GM12801 (cell line): ENCODE measurements around the gene TRMT5.

Experiments used
- TF ChIP-seq, protein P1 (sequence below): IDR thresholded peaks from one replicate; pipeline ENCODE4 v1.5.1; 2011; ENCODE audit warnings: control low read depth; ENCODE audit not compliant: insufficient read length; ENCODE audit errors: extremely low read depth

Gene TRMT5

DNA sequence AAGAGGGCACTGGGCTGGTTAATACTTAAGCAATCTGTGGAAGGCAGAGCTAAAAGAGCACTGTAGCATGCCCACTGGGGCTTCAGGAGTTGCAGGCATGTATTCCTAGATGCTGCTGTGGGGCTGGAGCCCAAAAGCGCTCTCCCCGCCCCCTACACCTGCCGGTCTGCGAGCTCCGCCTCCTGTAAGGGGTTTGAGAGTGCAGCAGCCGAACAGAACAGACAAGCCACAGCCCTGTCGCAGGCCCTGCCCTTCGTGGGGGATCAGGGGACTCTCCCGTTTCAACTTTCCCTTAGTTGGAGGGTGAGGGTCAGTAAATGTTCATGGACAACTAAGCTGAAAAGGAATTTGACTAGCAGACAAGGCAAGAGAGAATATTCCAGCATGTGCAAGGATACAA is 17.7 kb upstream of the TRMT5 start:
- TF ChIP-seq, protein P1, sequence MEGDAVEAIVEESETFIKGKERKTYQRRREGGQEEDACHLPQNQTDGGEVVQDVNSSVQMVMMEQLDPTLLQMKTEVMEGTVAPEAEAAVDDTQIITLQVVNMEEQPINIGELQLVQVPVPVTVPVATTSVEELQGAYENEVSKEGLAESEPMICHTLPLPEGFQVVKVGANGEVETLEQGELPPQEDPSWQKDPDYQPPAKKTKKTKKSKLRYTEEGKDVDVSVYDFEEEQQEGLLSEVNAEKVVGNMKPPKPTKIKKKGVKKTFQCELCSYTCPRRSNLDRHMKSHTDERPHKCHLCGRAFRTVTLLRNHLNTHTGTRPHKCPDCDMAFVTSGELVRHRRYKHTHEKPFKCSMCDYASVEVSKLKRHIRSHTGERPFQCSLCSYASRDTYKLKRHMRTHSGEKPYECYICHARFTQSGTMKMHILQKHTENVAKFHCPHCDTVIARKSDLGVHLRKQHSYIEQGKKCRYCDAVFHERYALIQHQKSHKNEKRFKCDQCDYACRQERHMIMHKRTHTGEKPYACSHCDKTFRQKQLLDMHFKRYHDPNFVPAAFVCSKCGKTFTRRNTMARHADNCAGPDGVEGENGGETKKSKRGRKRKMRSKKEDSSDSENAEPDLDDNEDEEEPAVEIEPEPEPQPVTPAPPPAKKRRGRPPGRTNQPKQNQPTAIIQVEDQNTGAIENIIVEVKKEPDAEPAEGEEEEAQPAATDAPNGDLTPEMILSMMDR: no peak

DNA sequence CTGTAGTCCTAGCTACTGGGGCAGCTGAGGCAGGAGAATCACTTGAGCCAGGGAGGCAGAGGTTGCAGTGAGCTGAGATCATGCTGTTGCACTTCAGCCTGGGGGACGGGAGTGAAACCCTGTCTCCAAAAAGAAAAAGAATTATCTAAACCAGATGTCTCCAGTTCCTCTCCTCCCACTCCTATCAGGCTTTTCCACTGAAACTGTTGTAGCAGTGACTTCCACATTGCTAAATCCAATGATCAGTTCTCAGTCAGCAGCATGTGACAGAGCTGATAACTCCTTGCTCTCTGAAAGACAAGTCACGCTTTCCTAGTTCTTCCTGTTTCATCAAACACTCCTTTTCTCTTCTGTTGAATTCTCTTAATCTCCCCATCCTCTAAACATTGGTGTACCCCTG is 8.7 kb upstream of the TRMT5 start:
- TF ChIP-seq, protein P1: no peak

DNA sequence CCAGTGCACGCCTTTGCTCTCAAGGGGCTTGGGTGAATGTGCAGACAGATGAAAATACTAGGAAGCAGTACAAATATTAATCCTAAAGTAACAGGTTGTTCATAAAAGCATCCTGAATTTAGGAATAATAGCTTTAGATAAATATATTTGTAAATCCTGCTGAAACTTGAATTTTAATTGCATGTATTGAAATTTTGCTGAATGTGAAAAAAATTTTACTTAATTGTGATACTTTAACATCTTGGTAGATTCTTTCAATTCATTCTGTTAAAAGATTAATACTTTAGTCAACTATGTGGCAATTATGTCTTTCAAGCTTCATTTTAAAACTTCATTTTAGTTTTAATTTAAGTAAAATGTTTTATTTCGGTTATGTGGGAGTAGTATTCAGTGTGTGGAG is 5.6 kb upstream of the TRMT5 start:
- TF ChIP-seq, protein P1: no peak

DNA sequence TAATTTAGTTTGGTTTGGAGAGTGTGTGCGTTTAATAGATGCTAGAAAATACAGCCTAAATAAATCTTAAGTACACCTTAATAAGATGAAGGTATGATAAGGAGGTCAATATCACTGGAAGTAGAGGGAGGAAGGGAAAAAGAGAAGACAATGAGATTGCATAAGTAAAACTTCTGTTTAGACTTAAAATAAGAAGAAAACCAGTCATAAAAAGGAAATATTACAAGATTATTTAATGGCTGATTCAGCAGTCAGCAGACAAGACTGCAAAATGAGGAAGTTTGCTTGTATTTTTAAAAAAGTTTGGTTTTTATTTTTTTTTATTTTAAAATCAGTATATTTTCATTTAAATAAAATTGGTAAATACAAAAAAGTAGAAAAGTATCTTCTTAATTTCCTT is 3.3 kb upstream of the TRMT5 start:
- TF ChIP-seq, protein P1: no peak

DNA sequence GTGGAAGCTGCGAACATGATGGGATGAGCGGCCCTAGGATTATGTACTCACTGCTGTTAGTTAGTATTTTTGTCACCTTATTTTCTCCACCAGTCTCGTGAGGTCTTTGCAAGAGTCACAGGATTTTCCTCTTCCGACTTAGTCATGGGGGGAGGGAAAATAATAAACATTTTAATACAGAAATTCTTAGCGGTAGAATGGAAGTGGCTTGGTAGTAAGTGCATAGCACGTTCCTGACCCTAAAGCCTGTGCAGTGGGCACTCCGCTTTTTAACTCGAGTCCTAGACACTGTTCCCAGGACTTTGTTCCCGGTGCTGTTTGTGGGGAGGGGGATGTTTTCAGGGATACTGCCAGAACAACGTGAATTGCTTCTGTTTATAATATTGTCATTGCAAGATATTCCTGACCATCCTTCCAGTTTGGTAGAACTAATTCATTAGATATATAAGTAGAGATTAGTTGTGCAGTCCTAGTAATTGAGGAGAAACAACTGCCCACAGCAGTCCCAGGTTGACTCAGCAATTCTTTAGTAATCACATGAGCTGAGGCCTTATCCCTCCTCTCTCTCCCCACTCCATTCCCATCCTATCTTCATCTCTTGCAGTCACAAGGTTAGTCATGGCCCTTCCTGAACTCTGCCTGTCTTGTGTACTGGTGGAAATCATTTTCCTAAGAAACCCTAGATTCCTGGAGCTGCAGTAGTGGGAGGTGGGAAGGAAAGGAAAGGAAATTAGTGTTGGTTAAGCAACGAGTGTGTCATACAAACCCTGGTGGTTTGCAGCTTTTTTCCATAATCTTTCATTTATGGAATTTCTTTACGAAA is 965 bp upstream of the TRMT5 start:
- TF ChIP-seq, protein P1: no peak

DNA sequence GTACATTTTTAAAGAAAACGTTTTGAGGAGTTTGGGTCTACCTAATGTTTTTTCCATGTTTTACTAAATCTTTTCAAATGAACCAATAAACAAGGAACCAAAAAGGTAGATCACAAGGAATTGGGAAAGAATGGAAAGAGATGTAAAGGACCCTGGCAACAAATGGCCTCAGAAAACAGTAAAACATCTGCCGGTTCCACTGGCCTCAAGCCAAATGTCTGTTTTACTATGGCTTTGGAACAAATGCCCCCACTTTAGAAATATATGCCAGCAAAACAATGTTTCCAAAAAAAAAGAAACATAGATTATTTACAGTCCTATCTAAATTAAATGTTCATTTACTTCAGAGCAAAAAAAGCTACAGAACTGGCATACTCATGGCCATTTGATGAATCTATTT is 3.0 kb downstream of the TRMT5 start:
- TF ChIP-seq, protein P1: no peak

DNA sequence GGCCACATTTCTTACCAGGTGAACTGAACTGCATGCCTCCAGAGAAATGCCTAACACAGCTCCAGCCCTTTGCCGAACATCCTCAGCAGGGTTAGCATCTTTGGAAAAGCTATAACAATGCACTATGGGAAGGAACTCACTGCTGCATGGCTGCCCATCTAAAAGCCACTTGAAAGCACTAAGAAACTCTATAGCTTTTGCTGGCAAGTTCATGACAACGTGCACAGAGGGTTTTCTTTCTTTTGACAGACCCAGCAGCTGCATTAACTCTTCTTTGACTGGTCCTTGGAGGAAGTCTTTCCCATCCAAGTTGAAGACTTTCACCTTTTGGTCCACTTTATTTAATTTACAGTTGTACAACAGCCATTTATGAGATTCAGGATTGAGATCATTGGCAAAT is 5.3 kb downstream of the TRMT5 start:
- TF ChIP-seq, protein P1: no peak
